HCT116 (cell line): ENCODE data around the gene RPLP1. TPM values are rescaled to one million over a fixed set of nuclear protein-coding genes. Genes with fewer than 3 reads are reported as not detected.

Experiments used
- ATAC-seq: fragments of 200-7000 bp; cut with Tn5 transposase; 2 replicates; pipeline ENCODE4 v1.9.1; 2020; ENCODE audit warnings: mild to moderate bottlenecking, moderate library complexity
- BruUV-seq: library from RNA; stranded (reverse); fragments of 400-500 nt; replicated peaks from 2 replicates; lab custom pipeline; 2021; lab: Mats Ljungman, UMichigan
- CTCF ChIA-PET: fragments of 300-600 bp; sonication (Branson Sonifier 250); formaldehyde crosslinking; loops from one replicate; lab custom pipeline; 2021; ENCODE audit warnings: antibody characterized with exemption; lab: Charles Lee
- POLR2A ChIA-PET: fragments of 300-600, 350-600 bp; sonication (Branson Sonifier 250); formaldehyde crosslinking; loops from one replicate; lab custom pipeline; 2021; ENCODE audit warnings: antibody characterized with exemption; lab: Charles Lee
- RAD21 ChIA-PET, 2 experiments: fragments of 300-600 bp; sonication (Branson Sonifier 250); formaldehyde crosslinking; loops; one replicate each; lab custom pipeline; 2023; ENCODE audit warnings: low total read pairs in 2 of 2; ENCODE audit not compliant: uncharacterized antibody in 2 of 2, unreplicated experiment in 2 of 2, low non-redundant PET in 1 of 2; lab: Charles Lee
- DNase-seq: peaks from one replicate; pipeline ENCODE4 v3.0.0-alpha.2; 2010; ENCODE audit warnings: low read depth, low spot score
- H2AFZ ChIP-seq: fragments of 200-600 bp; shearing (Covaris generic), sonication (generic); 2 replicates; pipeline ENCODE4 v1.6.1; 2017; ENCODE audit warnings: low read depth, mixed run types, mixed read lengths, antibody characterized with exemption, low read length; ENCODE audit not compliant: poor library complexity, severe bottlenecking
- H3K27ac ChIP-seq: 2 replicates; pipeline ENCODE4 v1.5.1; 2012; ENCODE audit warnings: low read depth, low read length
- H3K27me3 ChIP-seq: fragments of 200-600 bp; sonication (generic); 2 replicates; pipeline ENCODE4 v1.6.1; 2016; ENCODE audit warnings: mixed run types, low read length, mixed read lengths; ENCODE audit not compliant: insufficient read depth
- H3K36me3 ChIP-seq, 2 experiments: fragments of 200-500 bp in 1 of 2; fragments of 200-600 bp in 1 of 2; sonication (Bioruptor generic) in 1 of 2; sonication (generic) in 1 of 2; 2 replicates each; pipeline versions ENCODE4 v1.5.1 to v1.6.1; 2014 to 2016; ENCODE audit warnings: low read length in 2 of 2, inconsistent platforms in 1 of 2, mixed read lengths in 1 of 2, mixed run types in 1 of 2; ENCODE audit not compliant: insufficient read depth in 2 of 2, control insufficient read depth in 1 of 2
- H3K4me1 ChIP-seq, 2 experiments: fragments of 200-600 bp in 1 of 2; sonication (generic) in 1 of 2; 2 replicates each; pipeline versions ENCODE4 v1.5.1 to v1.6.1; 2012 to 2017; ENCODE audit warnings: low read length in 2 of 2, inconsistent platforms in 1 of 2, mild to moderate bottlenecking in 1 of 2, mixed read lengths in 1 of 2, mixed run types in 1 of 2, moderate library complexity in 1 of 2; ENCODE audit not compliant: insufficient read depth in 2 of 2, control insufficient read depth in 1 of 2
- H3K4me2 ChIP-seq: fragments of 200-600 bp; sonication (generic); 2 replicates; pipeline ENCODE4 v1.6.1; 2017; ENCODE audit warnings: mixed run types, low read length, mixed read lengths
- H3K4me3 ChIP-seq, 2 experiments: fragments of 200-600 bp in 1 of 2; sonication (generic) in 1 of 2; replicated peaks in 1 of 2; 2 replicates each; pipeline ENCODE4 v1.5.1; 2011 to 2016; ENCODE audit warnings: low read length in 2 of 2, control low read depth in 1 of 2, low read depth in 1 of 2, mild to moderate bottlenecking in 1 of 2, mixed read lengths in 1 of 2, mixed run types in 1 of 2
- H3K79me2 ChIP-seq: fragments of 200-600 bp; sonication (generic); 2 replicates; pipeline ENCODE4 v1.6.1; 2017; ENCODE audit warnings: mild to moderate bottlenecking, mixed run types, low read length, moderate library complexity, mixed read lengths; ENCODE audit not compliant: insufficient read depth
- H3K9ac ChIP-seq: fragments of 200-600 bp; sonication (generic); 2 replicates; pipeline ENCODE4 v1.6.1; 2016; ENCODE audit warnings: low read length, mixed read lengths
- H3K9me2 ChIP-seq: fragments of 200-600 bp; sonication (generic), shearing (Covaris generic); 2 replicates; pipeline ENCODE4 v1.6.1; 2017; ENCODE audit warnings: mixed run types, mild to moderate bottlenecking, moderate library complexity; ENCODE audit not compliant: insufficient read depth
- H3K9me3 ChIP-seq, 2 experiments: fragments of 200-500 bp in 1 of 2; fragments of 200-600 bp in 1 of 2; sonication (Bioruptor generic) in 1 of 2; sonication (generic) in 1 of 2; 2 replicates each; pipeline ENCODE4 v1.6.1; 2014 to 2017; ENCODE audit warnings: low read length in 2 of 2, mixed read lengths in 2 of 2, inconsistent platforms in 1 of 2, low read depth in 1 of 2, mild to moderate bottlenecking in 1 of 2, mixed run types in 1 of 2, moderate library complexity in 1 of 2; ENCODE audit not compliant: control insufficient read depth in 1 of 2, insufficient read depth in 1 of 2
- H4K20me1 ChIP-seq: fragments of 200-600 bp; sonication (generic), shearing (Covaris generic); 2 replicates; pipeline ENCODE4 v1.6.1; 2017; ENCODE audit warnings: mixed run types, mild to moderate bottlenecking, moderate library complexity; ENCODE audit not compliant: insufficient read depth
- CBX3 ChIP-seq: IDR thresholded peaks from 2 replicates; pipeline ENCODE4 v1.6.1; 2012; ENCODE audit warnings: low read depth
- CTCF ChIP-seq, 3 experiments: fragments of 200-600 bp in 1 of 3; sonication (generic) in 1 of 3; IDR thresholded peaks in 2 of 3; conservative IDR thresholded peaks in 1 of 3; 2 replicates each; pipeline ENCODE4 v1.5.1; 2012 to 2017; ENCODE audit warnings: low read depth in 2 of 3, low read length in 2 of 3, antibody characterized with exemption in 1 of 3, borderline replicate concordance in 1 of 3, control low read depth in 1 of 3, mild to moderate bottlenecking in 1 of 3, mixed read lengths in 1 of 3, mixed run types in 1 of 3, moderate library complexity in 1 of 3; ENCODE audit not compliant: insufficient read depth in 1 of 3
- ELF1 ChIP-seq: IDR thresholded peaks from 2 replicates; pipeline ENCODE4 v1.6.1; 2012; ENCODE audit warnings: low read depth, borderline replicate concordance
- EZH2 ChIP-seq: fragments of 200-600 bp; sonication (generic); IDR thresholded peaks from 2 replicates; pipeline ENCODE4 v1.6.1; 2017; ENCODE audit warnings: antibody characterized with exemption, mixed run types
- JUND ChIP-seq: IDR thresholded peaks from 2 replicates; pipeline ENCODE4 v1.6.1; 2012
- MAX ChIP-seq: IDR thresholded peaks from 2 replicates; pipeline ENCODE4 v1.6.1; 2012
- POLR2AphosphoS5 ChIP-seq: IDR thresholded peaks from 2 replicates; pipeline ENCODE4 v1.6.1; 2011; ENCODE audit warnings: mild to moderate bottlenecking, low read depth, low read length, moderate library complexity
- SIN3A ChIP-seq: IDR thresholded peaks from 2 replicates; pipeline ENCODE4 v1.6.1; 2012; ENCODE audit warnings: low read depth
- SP1 ChIP-seq: IDR thresholded peaks from 2 replicates; pipeline ENCODE4 v1.6.1; 2012; ENCODE audit warnings: low read depth
- YY1 ChIP-seq: IDR thresholded peaks from 2 replicates; pipeline ENCODE4 v1.6.1; 2011; ENCODE audit warnings: low read length, low read depth, moderate library complexity, mild to moderate bottlenecking; ENCODE audit not compliant: insufficient replicate concordance; ENCODE audit errors: extremely low read depth
- ZFX ChIP-seq: fragments of 450-650 bp; IDR thresholded peaks from 2 replicates; pipeline ENCODE4 v1.6.1; 2017
- ZNF274 ChIP-seq: fragments of 200-500 bp; sonication (Bioruptor generic); IDR thresholded peaks from 2 replicates; pipeline ENCODE4 v1.6.1; 2014; ENCODE audit warnings: mild to moderate bottlenecking, low read depth, low read length, inconsistent platforms
- intact Hi-C: fragments of 100-400 bp; cut with micrococcal nuclease; formaldehyde crosslinking; loops from 2 replicates; pipeline ENCODE4 v1.10.0; 2022
- total RNA-seq: library from RNA; stranded (reverse); gene quantifications from one replicate; pipeline ENCODE4 v1.2.1, GENCODE V29; 2021; ENCODE audit not compliant: unreplicated experiment

The RPLP1 gene
- total RNA-seq, 1 experiment from 2014 or later: 3,138 TPM

GRCh38 chr15:69421498-69421897 lies 31.1 kb upstream of the RPLP1 start:
- Histone ChIP-seq H3K79me2 (peaks cover 94% of the 10 kb centered on the region), H2AFZ (no peak overlapping the region), H3K4me3 (no peak overlapping the region), H3K27ac (no peak overlapping the region), H3K9me3 (no peaks in the 10 kb centered on the region), H3K4me2 (no peak overlapping the region), H4K20me1 (no peaks in the 10 kb centered on the region; the same call in 1 of the 2 replicates), H3K36me3 (peaks cover 67 to 86% of the 10 kb centered on the region in 2 experiments), H3K9ac (no peak overlapping the region), H3K9me2 (no peaks in the 10 kb centered on the region), H3K4me1 (no peaks in the 10 kb centered on the region), H3K27me3 (no peaks in the 10 kb centered on the region)
- intact Hi-C loops: no loop called here
- POLR2A ChIA-PET: no interaction called here
- DNase-seq (no peak), ATAC-seq (no peak)
- RAD21 ChIA-PET: no interaction called here
- no peak for TF ChIP-seq ZFX
- CTCF ChIA-PET: no interaction called here
- BruUV-seq: no TSS peak

- DNase-seq (no peak), ATAC-seq (no peak)
- no peak overlapping the region for H3K4me2 ChIP-seq
- no peak overlapping the region for H3K4me3 ChIP-seq
- H3K27me3 ChIP-seq: no peaks in the 10 kb centered on the region
- peaks cover 91% of the 10 kb centered on the region for H3K79me2 ChIP-seq
- ChIA-PET RAD21 (no interaction called here), CTCF (no interaction called here), POLR2A (no interaction called here)
- H3K9me3 ChIP-seq: no peaks in the 10 kb centered on the region
- BruUV-seq: no TSS peak
- intact Hi-C loops: no loop called here
- H3K9ac ChIP-seq: no peak overlapping the region
- no peak overlapping the region for H3K27ac ChIP-seq
- no peaks in the 10 kb centered on the region for H3K9me2 ChIP-seq
- H3K36me3 ChIP-seq: peaks cover 77 to 87% of the 10 kb centered on the region in 2 experiments
- no peak overlapping the region for H2AFZ ChIP-seq
- no peaks in the 10 kb centered on the region; the same call in 1 of the 2 replicates for H4K20me1 ChIP-seq
- no peaks in the 10 kb centered on the region for H3K4me1 ChIP-seq
- TF ChIP-seq SP1 (no peak), SIN3A (no peak), EZH2 (no peak), JUND (no peak), CBX3 (no peak), ZFX (no peak), POLR2AphosphoS5 (no peak), MAX (no peak), ELF1 (no peak), CTCF (IDR thresholded peaks at IDR 0.05 in 2 of 3, conservative IDR thresholded peaks at IDR 0.05 in 1 of 3; ENCODE audit: borderline replicate concordance in 1 of 3, insufficient read depth in 1 of 3, low read depth in 2 of 3, low read length in 2 of 3) (no peak), YY1 (no peak), ZNF274 (no peak)
These were observed 30.2 kb upstream of the RPLP1 start for GRCh38 chr15:69422336-69422895.
